ENCODE data around the gene PPFIA1.

DNA sequence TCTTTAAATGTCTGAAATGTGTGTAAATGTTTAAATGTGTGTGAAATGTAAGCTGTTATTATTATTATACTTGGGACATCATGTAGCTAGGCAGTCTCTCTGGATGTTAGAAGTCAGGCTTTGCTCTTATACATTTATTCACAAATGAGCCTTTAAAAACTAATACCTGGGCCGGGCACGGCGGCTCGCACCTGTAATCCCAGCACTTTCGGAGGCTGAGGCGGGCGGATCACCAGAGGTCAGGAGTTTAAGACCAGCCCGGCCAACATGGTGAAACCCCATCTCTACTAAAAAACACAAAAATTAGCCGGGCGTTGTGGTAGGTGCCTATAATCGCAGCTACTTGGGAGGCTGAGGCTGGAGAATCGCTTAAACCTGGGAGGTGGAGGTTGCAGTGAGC lies 106.1 kb downstream of the PPFIA1 start:
- TF ChIP-seq, protein P1, sequence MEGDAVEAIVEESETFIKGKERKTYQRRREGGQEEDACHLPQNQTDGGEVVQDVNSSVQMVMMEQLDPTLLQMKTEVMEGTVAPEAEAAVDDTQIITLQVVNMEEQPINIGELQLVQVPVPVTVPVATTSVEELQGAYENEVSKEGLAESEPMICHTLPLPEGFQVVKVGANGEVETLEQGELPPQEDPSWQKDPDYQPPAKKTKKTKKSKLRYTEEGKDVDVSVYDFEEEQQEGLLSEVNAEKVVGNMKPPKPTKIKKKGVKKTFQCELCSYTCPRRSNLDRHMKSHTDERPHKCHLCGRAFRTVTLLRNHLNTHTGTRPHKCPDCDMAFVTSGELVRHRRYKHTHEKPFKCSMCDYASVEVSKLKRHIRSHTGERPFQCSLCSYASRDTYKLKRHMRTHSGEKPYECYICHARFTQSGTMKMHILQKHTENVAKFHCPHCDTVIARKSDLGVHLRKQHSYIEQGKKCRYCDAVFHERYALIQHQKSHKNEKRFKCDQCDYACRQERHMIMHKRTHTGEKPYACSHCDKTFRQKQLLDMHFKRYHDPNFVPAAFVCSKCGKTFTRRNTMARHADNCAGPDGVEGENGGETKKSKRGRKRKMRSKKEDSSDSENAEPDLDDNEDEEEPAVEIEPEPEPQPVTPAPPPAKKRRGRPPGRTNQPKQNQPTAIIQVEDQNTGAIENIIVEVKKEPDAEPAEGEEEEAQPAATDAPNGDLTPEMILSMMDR (IDR thresholded peaks at IDR 0.05): no peak
- TF ChIP-seq POLR2AphosphoS5 (IDR thresholded peaks at IDR 0.05): no peak
- TF ChIP-seq EP300 (IDR thresholded peaks at IDR 0.05): no peak
